ENCODE data around the gene KCNQ4.

The KCNQ4 gene

DNA sequence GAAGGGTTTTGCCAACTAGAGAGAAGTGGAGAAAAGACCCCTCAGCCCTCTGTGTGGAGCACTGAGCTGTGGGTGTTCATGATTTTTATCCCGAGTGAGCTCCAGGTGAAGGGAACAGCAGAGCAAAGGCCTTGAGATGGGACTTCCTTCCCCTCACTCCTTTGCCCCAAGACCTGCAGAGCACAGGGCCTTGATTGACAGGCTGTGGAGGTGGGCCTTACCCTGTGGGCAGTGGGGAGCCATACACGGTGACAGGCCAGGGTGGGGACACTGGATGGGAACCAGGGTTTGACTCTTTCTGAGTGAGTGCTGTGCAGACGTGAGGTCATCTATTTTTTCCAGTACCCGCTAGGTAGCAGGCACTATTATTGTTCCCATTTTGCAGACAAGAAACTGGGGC, 10.5 kb downstream of the KCNQ4 start:
- TF ChIP-seq, protein P1, sequence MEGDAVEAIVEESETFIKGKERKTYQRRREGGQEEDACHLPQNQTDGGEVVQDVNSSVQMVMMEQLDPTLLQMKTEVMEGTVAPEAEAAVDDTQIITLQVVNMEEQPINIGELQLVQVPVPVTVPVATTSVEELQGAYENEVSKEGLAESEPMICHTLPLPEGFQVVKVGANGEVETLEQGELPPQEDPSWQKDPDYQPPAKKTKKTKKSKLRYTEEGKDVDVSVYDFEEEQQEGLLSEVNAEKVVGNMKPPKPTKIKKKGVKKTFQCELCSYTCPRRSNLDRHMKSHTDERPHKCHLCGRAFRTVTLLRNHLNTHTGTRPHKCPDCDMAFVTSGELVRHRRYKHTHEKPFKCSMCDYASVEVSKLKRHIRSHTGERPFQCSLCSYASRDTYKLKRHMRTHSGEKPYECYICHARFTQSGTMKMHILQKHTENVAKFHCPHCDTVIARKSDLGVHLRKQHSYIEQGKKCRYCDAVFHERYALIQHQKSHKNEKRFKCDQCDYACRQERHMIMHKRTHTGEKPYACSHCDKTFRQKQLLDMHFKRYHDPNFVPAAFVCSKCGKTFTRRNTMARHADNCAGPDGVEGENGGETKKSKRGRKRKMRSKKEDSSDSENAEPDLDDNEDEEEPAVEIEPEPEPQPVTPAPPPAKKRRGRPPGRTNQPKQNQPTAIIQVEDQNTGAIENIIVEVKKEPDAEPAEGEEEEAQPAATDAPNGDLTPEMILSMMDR (conservative IDR thresholded peaks at IDR 0.05; ENCODE audit: control insufficient read depth, insufficient read depth, low read depth, low read length), result no peak
- H3K4me3 ChIP-seq (ENCODE audit: control insufficient read depth, low read depth, low read length), result no peak overlapping the region
- no peak for DNase-seq (ENCODE audit: low read depth)

DNA sequence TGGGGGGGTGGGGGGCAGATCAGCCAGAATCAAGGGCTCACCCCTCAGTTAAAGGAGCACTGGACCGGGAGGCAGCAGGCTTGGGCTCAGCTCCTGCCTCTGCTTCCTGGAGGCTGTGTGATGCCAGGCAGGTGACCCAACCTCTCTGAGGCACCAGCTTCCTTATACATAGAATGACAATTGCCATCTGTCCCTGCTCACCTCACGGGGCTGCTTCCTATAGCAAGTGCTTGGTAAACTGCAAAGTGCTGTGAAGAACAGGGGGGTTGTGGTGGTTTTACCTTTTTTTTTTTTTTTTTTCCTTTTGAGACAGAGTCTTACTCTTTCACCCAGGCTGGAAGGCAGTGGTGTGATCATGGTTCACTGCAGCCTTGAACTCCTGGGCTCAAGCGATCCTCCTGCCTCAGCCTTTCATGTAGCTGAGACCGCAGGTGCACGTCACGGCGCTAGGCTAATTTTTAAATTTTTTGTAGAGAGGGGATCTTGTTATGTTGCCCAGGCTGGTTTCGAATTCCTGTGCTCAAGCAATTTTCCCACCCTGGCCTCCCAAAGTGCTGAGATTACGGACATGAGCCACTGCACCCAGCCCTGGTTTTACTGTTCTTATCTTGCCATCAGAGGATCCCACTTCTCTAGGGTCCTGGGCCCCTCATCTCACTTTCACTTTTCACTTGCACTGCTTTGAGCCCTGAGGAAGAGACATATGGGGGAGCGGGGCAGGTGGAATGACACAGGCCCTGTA, 11.6 kb downstream of the KCNQ4 start:
- H3K4me3 ChIP-seq (ENCODE audit: control insufficient read depth, low read depth, low read length), result no peak overlapping the region
- TF ChIP-seq, protein P1 (conservative IDR thresholded peaks at IDR 0.05; ENCODE audit: control insufficient read depth, insufficient read depth, low read depth, low read length), result no peak
- DNase-seq (ENCODE audit: low read depth), result no peak

DNA sequence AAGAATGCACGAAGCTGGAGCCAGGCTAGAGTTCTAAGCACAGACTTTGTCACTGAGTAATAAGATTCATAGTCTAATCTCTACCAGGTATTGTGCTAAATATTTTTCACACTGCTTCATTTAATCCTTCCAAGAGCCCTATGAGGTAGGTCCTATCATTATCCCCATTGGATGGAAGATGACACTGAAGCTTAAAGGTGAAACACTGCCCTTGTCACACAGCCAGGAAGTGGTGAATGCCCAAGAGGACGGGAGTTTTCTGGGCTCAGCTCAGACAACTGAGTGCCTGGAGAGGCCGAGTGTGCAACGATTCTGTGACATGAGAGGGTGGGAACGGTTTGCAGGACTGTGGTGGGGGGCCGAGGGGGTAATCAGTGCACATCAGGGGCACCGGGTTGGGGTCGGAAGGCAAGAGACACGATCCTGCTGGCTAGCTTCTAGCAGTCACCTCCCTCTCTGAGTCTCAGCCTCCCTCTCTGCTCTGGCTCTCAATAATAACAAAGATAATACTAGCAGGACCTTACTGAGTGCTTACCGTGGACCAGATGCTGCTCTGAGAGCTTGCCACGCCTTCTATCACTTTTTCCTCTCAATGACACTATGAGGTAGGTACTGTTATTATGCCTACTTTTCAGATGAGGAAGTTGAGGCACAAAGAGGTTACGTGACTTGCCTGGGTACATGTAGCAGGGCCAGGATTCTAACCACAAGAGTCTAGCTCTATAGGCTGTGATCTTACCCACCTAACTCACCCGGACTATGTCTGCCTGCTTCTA, 12.4 kb downstream of the KCNQ4 start:
- TF ChIP-seq, protein P1 (conservative IDR thresholded peaks at IDR 0.05; ENCODE audit: control insufficient read depth, insufficient read depth, low read depth, low read length), result no peak
- DNase-seq (ENCODE audit: low read depth), result no peak
- no peak overlapping the region for H3K4me3 ChIP-seq (ENCODE audit: control insufficient read depth, low read depth, low read length)

DNA sequence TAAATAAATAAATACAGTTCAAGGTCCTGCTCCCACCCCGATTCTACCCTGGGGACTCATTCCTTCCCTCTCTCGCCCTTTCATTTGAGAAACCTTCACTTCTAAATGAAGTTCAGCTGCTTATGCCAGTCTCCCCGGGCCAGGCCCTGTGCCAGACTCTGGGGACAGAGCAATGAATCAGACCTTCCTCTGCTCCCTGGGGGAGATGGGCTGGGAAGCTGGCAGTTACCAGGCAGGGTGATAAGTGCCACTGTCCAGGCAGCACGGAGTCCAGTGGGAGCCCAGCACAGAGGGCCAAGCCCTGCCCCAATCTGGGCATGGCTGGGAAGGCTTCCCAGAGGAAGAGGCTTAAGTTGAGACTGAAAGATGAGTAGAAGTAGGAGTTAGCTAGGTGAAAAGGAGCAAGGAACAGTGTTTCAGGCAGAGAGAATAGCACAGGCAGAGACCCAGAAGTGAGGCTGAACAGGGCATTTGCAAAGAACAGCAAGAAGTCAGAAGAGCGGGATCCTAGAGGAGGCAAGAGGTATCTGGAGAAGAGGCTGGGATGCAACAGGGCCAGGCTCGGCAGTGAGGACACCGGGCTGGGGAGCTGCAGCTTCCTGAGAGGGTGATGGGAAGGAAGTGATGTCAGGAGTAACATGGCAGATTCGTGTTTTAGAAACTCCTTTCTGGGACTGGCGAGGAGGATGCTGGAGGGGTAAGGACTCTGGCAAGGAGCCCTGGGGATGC, 13.5 kb downstream of the KCNQ4 start:
- TF ChIP-seq, protein P1 (conservative IDR thresholded peaks at IDR 0.05; ENCODE audit: control insufficient read depth, insufficient read depth, low read depth, low read length), result no peak
- DNase-seq (ENCODE audit: low read depth), result no peak
- H3K4me3 ChIP-seq (ENCODE audit: control insufficient read depth, low read depth, low read length), result no peak overlapping the region

DNA sequence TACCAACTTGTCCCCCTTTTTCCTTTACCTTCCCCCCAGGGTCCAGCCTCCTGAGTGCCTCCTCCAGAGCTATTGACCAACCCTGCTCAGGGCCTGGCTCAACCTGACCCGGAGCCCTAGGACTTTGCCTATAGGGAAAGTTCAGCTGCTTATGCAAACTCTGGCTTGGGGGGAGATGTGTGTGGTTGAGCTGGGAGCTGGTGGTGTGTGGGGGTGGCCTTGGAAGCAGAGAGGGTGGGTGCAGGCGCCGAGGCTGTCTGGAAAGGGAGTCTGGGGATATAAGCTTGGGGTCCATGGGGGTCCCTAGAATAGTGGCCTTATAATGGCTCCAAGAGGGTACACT, 14.1 kb downstream of the KCNQ4 start:
- H3K4me3 ChIP-seq (ENCODE audit: control insufficient read depth, low read depth, low read length), result no peak overlapping the region
- TF ChIP-seq, protein P1 (conservative IDR thresholded peaks at IDR 0.05; ENCODE audit: control insufficient read depth, insufficient read depth, low read depth, low read length), result no peak
- DNase-seq (ENCODE audit: low read depth), result no peak

DNA sequence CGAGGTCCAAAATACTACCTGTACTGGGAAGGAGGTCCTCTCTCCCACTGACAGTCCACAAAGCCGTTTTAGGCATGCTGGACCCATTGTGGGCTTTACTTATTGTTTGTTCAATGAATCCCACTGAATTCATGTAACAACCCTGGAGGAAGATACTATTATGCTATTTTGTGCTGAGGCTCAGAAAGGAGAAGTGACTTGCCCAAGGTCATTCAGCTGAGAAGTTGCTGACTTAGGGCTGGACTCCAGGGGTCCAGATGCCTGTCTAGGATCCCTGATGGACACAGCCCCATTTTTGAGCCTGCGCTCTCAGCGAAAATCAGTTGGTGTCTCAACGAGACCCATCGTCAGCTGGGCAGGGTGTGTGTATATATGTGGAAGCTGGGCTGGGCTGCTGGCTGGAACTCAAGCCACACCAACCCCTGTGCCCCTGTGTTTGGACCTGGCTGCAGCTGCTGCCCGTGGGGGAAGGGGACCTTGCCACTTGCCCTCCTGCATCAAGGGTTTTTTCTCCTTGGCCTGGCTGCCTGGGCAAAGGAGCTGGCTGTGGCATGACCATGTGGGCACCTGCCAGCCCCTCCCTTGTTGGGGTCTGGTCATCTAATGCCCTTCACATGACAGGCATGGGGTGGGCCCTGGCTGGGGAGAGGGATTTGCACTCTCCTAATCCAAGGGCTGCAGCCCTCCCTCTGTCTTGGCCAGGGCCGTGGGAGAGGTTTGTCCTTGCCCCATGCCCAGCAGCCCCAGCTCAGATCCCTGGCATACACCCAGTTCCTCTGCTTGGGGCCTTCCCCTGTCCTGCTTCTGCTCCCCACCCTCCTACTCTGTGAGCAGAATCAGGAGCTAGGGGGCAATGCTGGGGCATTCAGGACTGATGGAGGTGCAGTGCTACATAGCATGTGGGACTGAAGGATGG, 15.0 kb downstream of the KCNQ4 start:
- DNase-seq (ENCODE audit: low read depth), result no peak
- TF ChIP-seq, protein P1 (conservative IDR thresholded peaks at IDR 0.05; ENCODE audit: control insufficient read depth, insufficient read depth, low read depth, low read length), result no peak
- no peak overlapping the region for H3K4me3 ChIP-seq (ENCODE audit: control insufficient read depth, low read depth, low read length)

Measured in fibroblast of mammary gland (primary cell).